Common myeloid progenitor, CD34-positive (primary cell): Measurements from ENCODE around the gene CTTNBP2.

ENCODE experiments used
- CTCF ChIA-PET: fragments of 350-600 bp; sonication (Branson Sonifier 250); formaldehyde crosslinking; loops from one replicate; lab custom pipeline; 2021; ENCODE audit warnings: antibody characterized with exemption; lab: Charles Lee
- POLR2A ChIA-PET: fragments of 350-600 bp; sonication (Branson Sonifier 250); formaldehyde crosslinking; loops from one replicate; lab custom pipeline; 2021; ENCODE audit warnings: antibody characterized with exemption; lab: Charles Lee
- DNase-seq, 3 donors: peaks; one replicate each; pipeline versions ENCODE4 v3.0.0 to v3.0.0-alpha.2; 2013
- H3K27ac ChIP-seq, 2 experiments: 1 replicate in 1 of 2; 2 replicates in 1 of 2; pipeline ENCODE4 v1.7.0; 2013; ENCODE audit warnings: inconsistent platforms in 2 of 2, low read length in 2 of 2, mild to moderate bottlenecking in 2 of 2, low read depth in 1 of 2, moderate library complexity in 1 of 2; ENCODE audit not compliant: severe bottlenecking in 2 of 2, insufficient read depth in 1 of 2, poor library complexity in 1 of 2
- H3K27me3 ChIP-seq, 5 experiments: replicated peaks in 2 of 5; 1 replicate in 3 of 5; 2 replicates in 2 of 5; pipeline versions ENCODE4 v1.6.1 to v1.7.0; 2013; ENCODE audit warnings: low read length in 4 of 5, mild to moderate bottlenecking in 2 of 5, moderate library complexity in 2 of 5, inconsistent platforms in 1 of 5; ENCODE audit not compliant: insufficient read depth in 5 of 5, control insufficient read depth in 4 of 5
- H3K36me3 ChIP-seq, 4 experiments: 1 replicate in 2 of 4; 2 replicates in 2 of 4; pipeline versions ENCODE4 v1.6.1 to v1.7.0; 2013; ENCODE audit warnings: low read length in 3 of 4, control low read depth in 1 of 4, mild to moderate bottlenecking in 1 of 4; ENCODE audit not compliant: control insufficient read depth in 4 of 4, insufficient read depth in 4 of 4
- H3K4me1 ChIP-seq, 4 experiments: 1 replicate in 3 of 4; 2 replicates in 1 of 4; pipeline versions ENCODE4 v1.6.1 to v1.7.1; 2013; ENCODE audit warnings: low read length in 3 of 4, mild to moderate bottlenecking in 3 of 4, control low read depth in 1 of 4, inconsistent platforms in 1 of 4, moderate library complexity in 1 of 4; ENCODE audit not compliant: control insufficient read depth in 4 of 4, insufficient read depth in 4 of 4; ENCODE audit errors: control extremely low read depth in 1 of 4
- H3K4me3 ChIP-seq, 7 experiments: 1 replicate in 4 of 7; 2 replicates in 3 of 7; pipeline versions ENCODE4 v1.5.1 to v1.7.0; 2013; ENCODE audit warnings: mild to moderate bottlenecking in 7 of 7, low read length in 6 of 7, moderate library complexity in 6 of 7, inconsistent platforms in 2 of 7, low read depth in 2 of 7, control low read depth in 1 of 7; ENCODE audit not compliant: insufficient read depth in 4 of 7, control insufficient read depth in 1 of 7; ENCODE audit errors: extremely low read depth in 1 of 7
- H3K9me3 ChIP-seq, 5 experiments: 1 replicate in 4 of 5; 2 replicates in 1 of 5; pipeline versions ENCODE4 v1.6.1 to v1.7.1; 2013; ENCODE audit warnings: low read length in 4 of 5, mild to moderate bottlenecking in 2 of 5, inconsistent platforms in 1 of 5, low read depth in 1 of 5, moderate library complexity in 1 of 5; ENCODE audit not compliant: control insufficient read depth in 4 of 5, insufficient read depth in 2 of 5; ENCODE audit errors: control extremely low read depth in 1 of 5
- WGBS: methylation state at CpG from one replicate; pipeline ENCODE4 v1.1.5; 2013; ENCODE audit not compliant: insufficient coverage; 5-methylcytosine and 5-hydroxymethylcytosine counted together

CTTNBP2 gene

DNA sequence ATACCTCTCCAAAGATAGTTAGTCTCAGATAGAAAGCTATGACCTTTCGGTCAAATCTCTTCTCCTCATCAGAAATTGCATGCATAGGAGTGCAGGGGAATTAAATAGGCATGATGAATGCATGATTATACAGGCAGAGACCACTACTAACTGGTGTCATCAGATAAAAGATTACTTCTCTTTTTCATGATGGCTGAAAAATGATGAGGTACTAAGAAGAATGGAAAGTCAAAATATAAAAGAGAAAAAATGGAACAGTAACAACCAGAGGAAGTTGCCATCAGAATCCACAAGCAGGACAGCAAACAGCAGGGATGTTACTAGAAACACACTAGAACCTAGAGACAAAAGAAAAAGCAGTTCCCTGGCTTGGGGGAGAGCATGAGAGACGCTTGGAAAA is 31.6 kb downstream of the CTTNBP2 start:
- no peaks in the 10 kb centered on the region for H3K27me3 ChIP-seq
- CTCF ChIA-PET: no interaction called here
- H3K4me3 ChIP-seq: no peak overlapping the region
- POLR2A ChIA-PET: no interaction called here
- WGBS: no CpG with 5 or more reads among the region's 2 CpGs
- DNase-seq: peak in 2 of 3 donors; percentile 31 to 52
- no peaks in the 10 kb centered on the region for H3K36me3 ChIP-seq
- H3K9me3 ChIP-seq: peaks cover 0 to 3% (median 0%) of the 10 kb centered on the region in 5 experiments
- H3K27ac ChIP-seq: no peak overlapping the region
- peaks cover 0 to 14% (median 3%) of the 10 kb centered on the region in 4 experiments for H3K4me1 ChIP-seq

GRCh38 chr7:117841011-117841410 is 32.2 kb downstream of the CTTNBP2 start:
- H3K36me3 ChIP-seq: no peaks in the 10 kb centered on the region
- DNase-seq: peak in 1 of 3 donors; percentile 29
- CTCF ChIA-PET: interaction anchor here (1.1 to 1.7 kb wide), 2 partner anchors 11 to 14 kb away, joined by 3 to 5 read pairs; no protein-coding TSS in a partner anchor
- H3K9me3 ChIP-seq: peaks cover 0 to 3% (median 0%) of the 10 kb centered on the region in 5 experiments
- H3K27me3 ChIP-seq: no peaks in the 10 kb centered on the region
- H3K4me1 ChIP-seq: peaks cover 0 to 14% (median 3%) of the 10 kb centered on the region in 4 experiments
- no peak overlapping the region for H3K27ac ChIP-seq
- no peak overlapping the region for H3K4me3 ChIP-seq
- POLR2A ChIA-PET: interaction anchor here (0.5 kb wide), 1 partner anchor 186 kb away, joined by 3 read pairs; no protein-coding TSS in a partner anchor

- ChIA-PET POLR2A (no interaction called here), CTCF (interaction anchor here (1.2 to 1.7 kb wide), 2 partner anchors 10 to 15 kb away, joined by 3 to 5 read pairs; no protein-coding TSS in a partner anchor)
Observed at GRCh38 chr7:117839507-117839906, 33.7 kb downstream of the CTTNBP2 start.

GRCh38 chr7:117837841-117838240 is 35.4 kb downstream of the CTTNBP2 start:
- DNase-seq: no peak
- Histone ChIP-seq H3K27ac (no peak overlapping the region), H3K4me3 (no peak overlapping the region), H3K4me1 (peaks cover 0 to 27% (median 7%) of the 10 kb centered on the region in 4 experiments), H3K27me3 (no peaks in the 10 kb centered on the region), H3K36me3 (no peaks in the 10 kb centered on the region), H3K9me3 (no peaks in the 10 kb centered on the region)
- ChIA-PET CTCF (no interaction called here), POLR2A (no interaction called here)
- no CpG with 5 or more reads among the region's 1 CpG for WGBS

More at GRCh38 chr7:117839507-117839906, 33.7 kb downstream of the CTTNBP2 start:
- no peaks in the 10 kb centered on the region for H3K36me3 ChIP-seq
- peak in 2 of 3 donors; percentile 18 to 31 for DNase-seq
- no peak overlapping the region for H3K27ac ChIP-seq
- peaks cover 0 to 27% (median 7%) of the 10 kb centered on the region in 4 experiments for H3K4me1 ChIP-seq
- no peak overlapping the region for H3K4me3 ChIP-seq
- peaks cover 0 to 3% (median 0%) of the 10 kb centered on the region in 5 experiments for H3K9me3 ChIP-seq
- H3K27me3 ChIP-seq: no peaks in the 10 kb centered on the region

DNA sequence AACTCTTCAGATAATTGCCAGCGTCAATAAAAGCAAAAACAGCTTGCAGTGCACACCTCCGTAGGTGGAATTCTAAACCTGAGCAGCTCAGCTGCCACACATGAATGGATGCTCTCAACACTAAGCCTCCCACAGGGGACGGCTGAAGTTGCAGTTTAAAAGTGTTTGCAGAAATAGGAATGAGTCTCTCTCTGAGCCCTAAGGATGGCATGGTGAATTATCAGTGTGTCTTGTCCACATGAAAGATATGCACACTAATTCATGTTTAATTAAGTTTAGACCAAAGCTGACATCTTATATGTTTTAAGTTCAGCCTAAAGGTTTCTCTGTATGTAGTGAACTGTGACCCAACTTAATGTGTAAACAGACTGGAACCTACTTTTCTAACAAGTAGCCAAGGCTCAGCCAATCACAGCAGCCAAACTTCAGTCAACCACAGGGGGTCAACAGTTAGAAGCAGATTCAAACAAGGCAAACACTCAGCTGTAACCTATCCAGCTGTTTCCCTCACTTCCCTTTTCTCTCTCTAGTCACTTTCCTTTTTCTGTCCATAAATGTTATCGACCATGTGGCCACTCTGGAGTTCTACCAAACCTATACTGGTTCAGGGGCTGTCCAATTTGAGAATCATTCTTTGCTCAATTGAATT is 38.1 kb downstream of the CTTNBP2 start:
- ChIA-PET POLR2A (no interaction called here), CTCF (no interaction called here)
- 0% methylated on average over 1 of the region's 4 CpGs for WGBS
- H3K27ac ChIP-seq: no peak overlapping the region
- peak; percentile 13 to 75 (median 58) for DNase-seq
- peak overlapping the region in 1 of 7 experiments; percentile 26 for H3K4me3 ChIP-seq
- no peaks in the 10 kb centered on the region for H3K36me3 ChIP-seq
- peaks cover 0 to 23% (median 6%) of the 10 kb centered on the region in 4 experiments for H3K4me1 ChIP-seq
- no peaks in the 10 kb centered on the region for H3K9me3 ChIP-seq
- no peaks in the 10 kb centered on the region for H3K27me3 ChIP-seq

DNA sequence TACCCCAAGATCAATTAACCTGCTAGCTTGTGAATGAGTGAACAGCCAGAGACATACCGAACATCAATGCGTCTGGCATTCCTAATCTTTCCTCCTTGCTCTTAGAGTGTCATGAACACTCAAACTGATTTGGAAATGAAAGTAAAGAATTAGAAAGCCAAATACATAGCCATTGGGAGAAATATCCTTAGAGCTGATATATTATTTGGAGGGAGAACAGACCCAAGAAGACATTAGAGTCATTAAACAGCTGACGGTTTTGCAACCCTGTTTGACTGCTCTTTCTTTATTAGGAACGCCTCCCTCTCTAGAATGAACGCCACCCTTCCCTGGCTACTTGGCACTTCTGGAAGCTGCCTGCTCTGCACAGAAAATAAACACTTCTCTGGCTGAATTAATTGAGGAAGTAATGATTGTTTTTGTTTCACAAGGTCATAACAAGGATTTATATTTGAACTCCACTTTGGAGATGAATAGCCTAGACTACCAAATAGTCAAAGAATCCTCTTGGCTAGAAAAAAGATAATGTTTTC is 42.8 kb downstream of the CTTNBP2 start:
- WGBS: 96% methylated on average over 4 of the region's 5 CpGs

More for the DNA sequence above, 42.8 kb downstream of the CTTNBP2 start:
- Histone ChIP-seq H3K36me3 (no peaks in the 10 kb centered on the region), H3K27me3 (no peaks in the 10 kb centered on the region), H3K9me3 (no peaks in the 10 kb centered on the region), H3K4me3 (no peak overlapping the region), H3K27ac (no peak overlapping the region), H3K4me1 (peaks cover 0 to 29% (median 7%) of the 10 kb centered on the region in 4 experiments)
- ChIA-PET POLR2A (interaction anchor here (0.6 kb wide), 1 partner anchor 57 kb away, joined by 3 read pairs; no protein-coding TSS in a partner anchor), CTCF (interaction anchor here (1.0 to 1.4 kb wide), 2 partner anchors 9 to 58 kb away, joined by 3 read pairs; no protein-coding TSS in a partner anchor)
- no peak for DNase-seq
